Left ventricle myocardium inferior (tissue), 1 donor: ENCODE results near the gene RPS10. TPM values are rescaled to one million over a fixed set of nuclear protein-coding genes. Genes with fewer than 3 reads are reported as not detected.

Experiments used
- DNase-seq: peaks from one replicate; pipeline ENCODE4 v3.0.0-alpha.2; 2020
- H3K27ac ChIP-seq: fragments of 200-600 bp; replicated peaks from 2 replicates; pipeline ENCODE4 v1.8.0; 2021
- H3K27me3 ChIP-seq: fragments of 200-600 bp; 2 replicates; pipeline ENCODE4 v1.8.0; 2021; ENCODE audit warnings: low read depth
- H3K36me3 ChIP-seq: fragments of 200-600 bp; 2 replicates; pipeline ENCODE4 v1.8.0; 2021
- H3K4me1 ChIP-seq: fragments of 200-600 bp; 2 replicates; pipeline ENCODE4 v1.8.0; 2021
- H3K4me3 ChIP-seq: fragments of 200-600 bp; 2 replicates; pipeline ENCODE4 v1.8.0; 2021; ENCODE audit warnings: mild to moderate bottlenecking, moderate library complexity
- H3K9me3 ChIP-seq: fragments of 200-600 bp; replicated peaks from 2 replicates; pipeline ENCODE4 v1.8.0; 2021
- CTCF ChIP-seq: fragments of 200-600 bp; IDR thresholded peaks from 2 replicates; pipeline ENCODE4 v1.8.0; 2021; ENCODE audit warnings: antibody characterized with exemption, mild to moderate bottlenecking, borderline replicate concordance
- intact Hi-C: fragments of 100-400 bp; cut with micrococcal nuclease; formaldehyde crosslinking; loops from one replicate; pipeline ENCODE4 v1.11.0; 2022
- total RNA-seq: library from RNA; stranded (reverse); fragmentation: NEBNext Ultra II Directional; extraction: Animal tissue kit (Norgen Biotek cat#: 25700); gene quantifications from one replicate; pipeline ENCODE4 v1.2.1, GENCODE V29; 2021
- donor health status: DM: no; HTN: yes; CAD: no; lungs with severe emphysema.

RPS10 gene
- total RNA-seq, 1 donor from 2014 or later = 678 TPM

- Histone ChIP-seq H3K27ac (no peak overlapping the region), H3K4me3 (no peak overlapping the region), H3K9me3 (no peaks in the 10 kb centered on the region), H3K27me3 (no peaks in the 10 kb centered on the region), H3K36me3 (no peaks in the 10 kb centered on the region), H3K4me1 (no peaks in the 10 kb centered on the region)
- intact Hi-C loops = no loop called here
- no peak for DNase-seq
- TF ChIP-seq CTCF = no peak
Measured at GRCh38 chr6:34436803-34437643, 11.2 kb upstream of the RPS10 start.

GRCh38 chr6:34435916-34436315, 10.0 kb upstream of the RPS10 start:
- Histone ChIP-seq H3K9me3 (no peaks in the 10 kb centered on the region), H3K27ac (no peak overlapping the region), H3K4me1 (no peaks in the 10 kb centered on the region), H3K27me3 (no peaks in the 10 kb centered on the region), H3K4me3 (no peak overlapping the region), H3K36me3 (no peaks in the 10 kb centered on the region)
- intact Hi-C loops = no loop called here
- TF ChIP-seq CTCF = no peak
- DNase-seq = no peak

- Histone ChIP-seq H3K27me3 (no peaks in the 10 kb centered on the region), H3K9me3 (no peaks in the 10 kb centered on the region), H3K4me3 (peak overlapping the region; percentile 91), H3K36me3 (peaks cover 48% of the 10 kb centered on the region), H3K27ac (peak overlapping the region; percentile 96), H3K4me1 (peaks cover 35% of the 10 kb centered on the region)
- DNase-seq = no peak
- TF ChIP-seq CTCF = no peak
- intact Hi-C loops = no loop called here
Measured at GRCh38 chr6:34425132-34425497, 754 bp downstream of the RPS10 start.

- Histone ChIP-seq H3K4me3 (peak overlapping the region; percentile 91), H3K27ac (no peak overlapping the region), H3K9me3 (no peaks in the 10 kb centered on the region), H3K27me3 (no peaks in the 10 kb centered on the region), H3K36me3 (peaks cover 54% of the 10 kb centered on the region), H3K4me1 (peaks cover 35% of the 10 kb centered on the region)
- no peak for TF ChIP-seq CTCF
- no peak for DNase-seq
- intact Hi-C loops = no loop called here
Measured at GRCh38 chr6:34424200-34425131, 1.4 kb downstream of the RPS10 start.

- no peak for DNase-seq
- intact Hi-C loops = no loop called here
- Histone ChIP-seq H3K27ac (no peak overlapping the region), H3K36me3 (peaks cover 66% of the 10 kb centered on the region), H3K9me3 (no peaks in the 10 kb centered on the region), H3K4me3 (no peak overlapping the region), H3K4me1 (peaks cover 35% of the 10 kb centered on the region), H3K27me3 (no peaks in the 10 kb centered on the region)
- no peak for TF ChIP-seq CTCF
Measured at GRCh38 chr6:34423254-34423653, 2.6 kb downstream of the RPS10 start.
